ENCODE data around the gene SUSD4.

The SUSD4 gene

GRCh38 chr1:223197923-223198627 lies 165.9 kb downstream of the SUSD4 start:
- no peak overlapping the region for H3K27ac ChIP-seq (ENCODE audit: low read depth, low read length)
- 68% methylated on average over 4 of the region's 4 CpGs for WGBS
- H3K36me3 ChIP-seq (ENCODE audit: insufficient read depth, low read length): no peaks in the 10 kb centered on the region
- no peaks in the 10 kb centered on the region; the same call in 1 of the 2 replicates for H3K27me3 ChIP-seq (ENCODE audit: insufficient read depth, low read length)
- no peak overlapping the region for H3K4me3 ChIP-seq (ENCODE audit: low read length)
- H3K9me3 ChIP-seq (ENCODE audit: insufficient read depth, low read depth, low read length): no peaks in the 10 kb centered on the region
- H3K9ac ChIP-seq (ENCODE audit: low read depth, low read length): no peak overlapping the region
- H3K4me1 ChIP-seq (ENCODE audit: insufficient read depth, low read length): no peaks in the 10 kb centered on the region

- Histone ChIP-seq H3K9ac (ENCODE audit: low read depth, low read length) (no peak overlapping the region), H3K27ac (ENCODE audit: low read depth, low read length) (no peak overlapping the region), H3K27me3 (ENCODE audit: insufficient read depth, low read length) (no peaks in the 10 kb centered on the region), H3K9me3 (ENCODE audit: insufficient read depth, low read depth, low read length) (no peaks in the 10 kb centered on the region), H3K4me3 (ENCODE audit: low read length) (no peak overlapping the region), H3K4me1 (ENCODE audit: insufficient read depth, low read length) (no peaks in the 10 kb centered on the region), H3K36me3 (ENCODE audit: insufficient read depth, low read length) (no peaks in the 10 kb centered on the region)
- 81% methylated on average over 9 of the region's 10 CpGs for WGBS
Measured at GRCh38 chr1:223189903-223190724, 173.9 kb downstream of the SUSD4 start.

GRCh38 chr1:223189525-223189902 lies 174.5 kb downstream of the SUSD4 start:
- no peak overlapping the region for H3K4me3 ChIP-seq (ENCODE audit: low read length)
- 80% methylated on average over 4 of the region's 4 CpGs for WGBS
- H3K36me3 ChIP-seq (ENCODE audit: insufficient read depth, low read length): no peaks in the 10 kb centered on the region
- no peaks in the 10 kb centered on the region for H3K4me1 ChIP-seq (ENCODE audit: insufficient read depth, low read length)
- no peak overlapping the region for H3K9ac ChIP-seq (ENCODE audit: low read depth, low read length)
- H3K27ac ChIP-seq (ENCODE audit: low read depth, low read length): no peak overlapping the region
- no peaks in the 10 kb centered on the region for H3K9me3 ChIP-seq (ENCODE audit: insufficient read depth, low read depth, low read length)
- H3K27me3 ChIP-seq (ENCODE audit: insufficient read depth, low read length): no peaks in the 10 kb centered on the region

DNA sequence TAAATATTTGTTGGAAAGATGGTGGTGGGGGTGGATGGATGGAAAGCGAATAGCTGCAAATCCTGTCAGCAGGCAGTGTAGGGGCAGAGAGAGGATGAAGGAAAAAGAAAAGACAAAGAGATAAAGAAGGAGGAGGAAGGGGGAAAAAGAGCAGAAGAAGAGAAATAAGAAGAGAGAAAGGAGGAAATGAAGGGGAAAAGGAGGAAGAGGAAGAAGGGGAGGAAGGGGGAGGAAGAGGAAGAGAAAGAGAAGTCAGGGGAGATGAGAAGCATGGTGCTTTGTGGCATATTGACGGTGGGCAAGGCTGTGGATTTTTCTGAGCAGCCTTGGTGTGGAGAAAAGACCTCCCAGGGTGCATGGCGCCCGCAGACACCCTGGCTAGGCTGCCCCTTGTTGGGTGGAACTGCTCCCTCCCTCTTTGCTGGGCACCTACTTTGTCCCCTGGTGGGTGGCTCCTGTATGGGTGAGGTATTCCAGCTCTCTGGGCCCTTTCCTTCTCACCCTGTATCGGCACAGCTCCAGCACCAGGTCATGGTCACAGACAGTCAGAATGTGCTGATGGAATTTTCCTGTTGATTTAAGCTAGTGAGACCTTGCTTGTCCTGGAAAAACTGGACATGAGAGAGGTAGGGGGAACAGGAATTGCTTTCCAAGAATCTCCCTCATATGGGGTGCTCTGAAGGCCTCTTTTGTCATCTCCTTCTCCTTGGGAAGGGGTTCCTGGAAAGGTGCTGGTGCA lies 175.2 kb downstream of the SUSD4 start:
- no peak overlapping the region for H3K4me3 ChIP-seq (ENCODE audit: low read length)
- H3K36me3 ChIP-seq (ENCODE audit: insufficient read depth, low read length): no peaks in the 10 kb centered on the region
- no peak overlapping the region for H3K9ac ChIP-seq (ENCODE audit: low read depth, low read length)
- H3K27ac ChIP-seq (ENCODE audit: low read depth, low read length): no peak overlapping the region
- no peaks in the 10 kb centered on the region for H3K9me3 ChIP-seq (ENCODE audit: insufficient read depth, low read depth, low read length)
- H3K4me1 ChIP-seq (ENCODE audit: insufficient read depth, low read length): no peaks in the 10 kb centered on the region
- no peaks in the 10 kb centered on the region for H3K27me3 ChIP-seq (ENCODE audit: insufficient read depth, low read length)
- WGBS: 78% methylated on average over 5 of the region's 5 CpGs

- 91% methylated on average over 2 of the region's 3 CpGs for WGBS
- no peaks in the 10 kb centered on the region for H3K4me1 ChIP-seq (ENCODE audit: insufficient read depth, low read length)
Measured at GRCh38 chr1:223186800-223187199, 177.2 kb downstream of the SUSD4 start.

DNA sequence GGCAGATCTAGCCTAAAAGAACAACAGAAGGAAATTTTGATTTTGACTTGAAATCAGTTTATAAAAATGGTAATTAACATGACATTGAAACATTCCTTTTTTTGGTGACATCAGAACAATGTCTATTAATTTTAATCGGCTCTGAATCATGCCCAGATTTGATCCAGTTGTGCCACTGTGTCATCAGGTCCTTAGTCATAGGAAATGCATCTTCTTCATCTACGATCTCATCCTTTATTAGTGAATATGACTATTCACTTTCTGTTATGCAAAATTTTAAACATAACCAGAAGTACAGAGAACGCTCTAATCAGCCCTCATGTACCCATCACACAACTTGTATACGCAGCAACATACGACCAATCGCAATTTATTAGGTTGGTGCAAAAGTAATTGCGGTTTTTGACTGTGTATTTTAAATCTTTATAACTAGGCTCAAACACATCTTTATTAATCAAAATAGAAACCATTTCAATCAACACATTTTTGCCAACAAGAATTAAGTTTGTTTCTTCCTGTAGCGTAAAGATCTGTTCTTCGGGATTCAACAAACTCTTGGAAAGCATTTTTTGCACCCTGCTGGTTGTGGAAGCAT lies 180.6 kb downstream of the SUSD4 start:
- H3K4me3 ChIP-seq (ENCODE audit: low read length): no peak overlapping the region
- no peaks in the 10 kb centered on the region for H3K36me3 ChIP-seq (ENCODE audit: insufficient read depth, low read length)
- H3K4me1 ChIP-seq (ENCODE audit: insufficient read depth, low read length): peaks cover 9% of the 10 kb centered on the region; the same call in 1 of the 2 replicates
- 0 out of 2 replicates have a peak, but pooled peaks cover 3% of the 10 kb centered on the region for H3K27me3 ChIP-seq (ENCODE audit: insufficient read depth, low read length)
- H3K9ac ChIP-seq (ENCODE audit: low read depth, low read length): no peak overlapping the region
- no peak overlapping the region for H3K27ac ChIP-seq (ENCODE audit: low read depth, low read length)
- H3K9me3 ChIP-seq (ENCODE audit: insufficient read depth, low read depth, low read length): no peaks in the 10 kb centered on the region
- 90% methylated on average over 9 of the region's 9 CpGs for WGBS

More at GRCh38 chr1:223186800-223187199, 177.2 kb downstream of the SUSD4 start:
- Histone ChIP-seq H3K9ac (ENCODE audit: low read depth, low read length) (no peak overlapping the region), H3K9me3 (ENCODE audit: insufficient read depth, low read depth, low read length) (no peaks in the 10 kb centered on the region), H3K27me3 (ENCODE audit: insufficient read depth, low read length) (0 out of 2 replicates have a peak, but pooled peaks cover 3% of the 10 kb centered on the region), H3K36me3 (ENCODE audit: insufficient read depth, low read length) (no peaks in the 10 kb centered on the region), H3K27ac (ENCODE audit: low read depth, low read length) (no peak overlapping the region), H3K4me3 (ENCODE audit: low read length) (no peak overlapping the region)

- 57% methylated on average over 5 of the region's 5 CpGs for WGBS
- Histone ChIP-seq H3K4me1 (ENCODE audit: insufficient read depth, low read length) (peaks cover 9% of the 10 kb centered on the region; the same call in 1 of the 2 replicates), H3K27me3 (ENCODE audit: insufficient read depth, low read length) (0 out of 2 replicates have a peak, but pooled peaks cover 3% of the 10 kb centered on the region), H3K9ac (ENCODE audit: low read depth, low read length) (no peak overlapping the region), H3K4me3 (ENCODE audit: low read length) (no peak overlapping the region), H3K36me3 (ENCODE audit: insufficient read depth, low read length) (no peaks in the 10 kb centered on the region), H3K9me3 (ENCODE audit: insufficient read depth, low read depth, low read length) (no peaks in the 10 kb centered on the region), H3K27ac (ENCODE audit: low read depth, low read length) (no peak overlapping the region)
Measured at GRCh38 chr1:223180731-223181321, 183.2 kb downstream of the SUSD4 start.

DNA sequence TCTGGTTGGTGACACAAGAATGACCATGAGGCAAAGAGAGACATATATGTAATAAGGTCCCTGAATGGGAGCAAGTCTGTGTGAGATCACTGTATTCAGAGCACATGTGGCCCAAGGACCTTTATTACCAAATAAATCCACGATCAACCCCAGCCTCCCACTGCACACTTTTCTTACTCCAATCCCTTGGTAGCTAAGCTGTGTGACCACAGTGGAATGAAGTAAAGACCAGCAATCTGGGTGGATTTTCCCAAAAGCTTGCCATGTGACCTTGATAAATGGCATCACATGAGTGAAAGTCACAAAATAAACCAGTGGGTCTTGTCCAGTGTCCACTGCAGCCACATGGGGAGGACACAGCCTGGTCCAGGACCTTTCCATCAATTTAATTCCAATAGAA lies 184.2 kb downstream of the SUSD4 start:
- H3K27me3 ChIP-seq (ENCODE audit: insufficient read depth, low read length): 0 out of 2 replicates have a peak, but pooled peaks cover 3% of the 10 kb centered on the region
- no peak overlapping the region for H3K9ac ChIP-seq (ENCODE audit: low read depth, low read length)
- no peaks in the 10 kb centered on the region for H3K9me3 ChIP-seq (ENCODE audit: insufficient read depth, low read depth, low read length)
- H3K27ac ChIP-seq (ENCODE audit: low read depth, low read length): no peak overlapping the region
- H3K4me3 ChIP-seq (ENCODE audit: low read length): no peak overlapping the region
- no peaks in the 10 kb centered on the region for H3K36me3 ChIP-seq (ENCODE audit: insufficient read depth, low read length)
- 57% methylated on average over 1 of the region's 1 CpG for WGBS
- H3K4me1 ChIP-seq (ENCODE audit: insufficient read depth, low read length): peaks cover 9% of the 10 kb centered on the region; the same call in 1 of the 2 replicates

DNA sequence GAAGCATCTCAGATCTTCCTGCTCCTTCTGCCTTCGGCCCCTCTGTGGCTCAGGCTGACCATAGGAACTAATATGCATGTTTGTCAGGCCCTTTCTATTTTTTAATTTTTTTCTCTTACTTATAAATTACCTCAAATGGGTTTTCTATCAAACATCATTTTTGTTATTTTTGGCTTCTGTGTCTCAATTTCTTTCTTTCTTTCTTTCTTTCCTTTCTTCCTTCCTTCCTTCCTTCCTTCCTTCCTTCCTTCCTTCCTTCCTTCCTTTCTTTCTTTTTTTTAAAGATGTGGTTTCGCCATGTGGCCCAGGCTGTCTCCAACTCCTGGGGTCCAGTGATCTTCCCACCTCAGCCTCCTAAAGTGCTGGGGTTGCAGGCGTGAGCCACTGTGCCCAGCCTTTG lies 184.7 kb downstream of the SUSD4 start:
- Histone ChIP-seq H3K27ac (ENCODE audit: low read depth, low read length) (no peak overlapping the region), H3K4me3 (ENCODE audit: low read length) (no peak overlapping the region), H3K9ac (ENCODE audit: low read depth, low read length) (no peak overlapping the region), H3K27me3 (ENCODE audit: insufficient read depth, low read length) (0 out of 2 replicates have a peak, but pooled peaks cover 3% of the 10 kb centered on the region), H3K9me3 (ENCODE audit: insufficient read depth, low read depth, low read length) (no peaks in the 10 kb centered on the region), H3K4me1 (ENCODE audit: insufficient read depth, low read length) (peaks cover 9% of the 10 kb centered on the region; the same call in 1 of the 2 replicates), H3K36me3 (ENCODE audit: insufficient read depth, low read length) (no peaks in the 10 kb centered on the region)
- WGBS: 95% methylated on average over 3 of the region's 3 CpGs

DNA sequence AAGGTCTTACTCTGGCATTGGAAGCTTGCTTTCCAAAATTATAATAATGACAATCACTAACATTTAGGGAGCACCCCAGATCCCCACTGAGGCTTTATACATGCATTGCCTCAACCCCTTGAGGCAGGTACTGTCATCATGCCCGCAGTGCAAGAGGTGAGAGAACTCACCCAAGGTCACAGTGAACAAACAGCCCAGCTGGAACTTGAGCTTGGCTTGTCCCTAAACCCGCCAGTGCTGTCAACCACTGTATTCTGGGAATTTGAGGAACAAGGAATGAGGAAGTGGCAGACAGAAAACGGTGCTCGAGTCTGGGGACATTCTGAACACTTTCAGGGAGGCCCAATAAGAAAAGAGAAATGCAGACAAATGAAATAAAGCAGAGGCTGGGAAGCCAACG lies 186.3 kb downstream of the SUSD4 start:
- no peak overlapping the region for H3K4me3 ChIP-seq (ENCODE audit: low read length)
- no peaks in the 10 kb centered on the region for H3K9me3 ChIP-seq (ENCODE audit: insufficient read depth, low read depth, low read length)
- 0 out of 2 replicates have a peak, but pooled peaks cover 3% of the 10 kb centered on the region for H3K27me3 ChIP-seq (ENCODE audit: insufficient read depth, low read length)
- H3K9ac ChIP-seq (ENCODE audit: low read depth, low read length): no peak overlapping the region
- H3K27ac ChIP-seq (ENCODE audit: low read depth, low read length): no peak overlapping the region
- no peaks in the 10 kb centered on the region for H3K36me3 ChIP-seq (ENCODE audit: insufficient read depth, low read length)
- peaks cover 9% of the 10 kb centered on the region; the same call in 1 of the 2 replicates for H3K4me1 ChIP-seq (ENCODE audit: insufficient read depth, low read length)
- 68% methylated on average over 5 of the region's 5 CpGs for WGBS

Measured in HUES64 (cell line).